GM12864 (cell line): Measurements from ENCODE around the gene OR2B2.

ENCODE experiments used
- DNase-seq: peaks from one replicate; pipeline ENCODE4 v3.0.0-alpha.2; 2011; ENCODE audit warnings: low read depth
- H3K4me3 ChIP-seq: 2 replicates; pipeline ENCODE4 v1.5.1; 2011; ENCODE audit warnings: mild to moderate bottlenecking, low read depth, low read length, control low read depth
- CTCF ChIP-seq: IDR thresholded peaks from 2 replicates; pipeline ENCODE4 v1.5.1; 2011; ENCODE audit warnings: low read depth, mild to moderate bottlenecking, moderate library complexity, low read length, control low read depth, inconsistent platforms; ENCODE audit errors: missing control alignments

The OR2B2 gene

DNA sequence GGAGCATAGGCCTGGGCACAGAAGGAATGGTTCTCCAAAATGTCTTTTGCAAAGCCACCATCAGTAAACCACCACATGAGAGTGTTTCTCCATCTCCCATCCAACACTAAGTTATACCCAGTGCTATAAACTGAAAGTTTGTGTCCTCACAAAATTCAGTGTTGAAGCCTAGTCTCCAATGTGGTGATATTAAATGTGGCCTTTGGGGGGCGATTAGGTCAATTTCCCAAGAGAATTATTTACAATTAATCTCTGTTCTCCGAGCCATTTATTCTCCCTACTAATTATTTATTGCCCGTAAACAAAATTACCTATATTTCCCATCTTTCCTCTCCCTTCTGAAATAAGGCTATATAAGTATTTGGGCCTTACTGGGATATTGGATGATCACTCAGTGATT is 26.1 kb downstream of the OR2B2 start:
- no peak for DNase-seq
- H3K4me3 ChIP-seq: no peak overlapping the region
- no peak for TF ChIP-seq CTCF

DNA sequence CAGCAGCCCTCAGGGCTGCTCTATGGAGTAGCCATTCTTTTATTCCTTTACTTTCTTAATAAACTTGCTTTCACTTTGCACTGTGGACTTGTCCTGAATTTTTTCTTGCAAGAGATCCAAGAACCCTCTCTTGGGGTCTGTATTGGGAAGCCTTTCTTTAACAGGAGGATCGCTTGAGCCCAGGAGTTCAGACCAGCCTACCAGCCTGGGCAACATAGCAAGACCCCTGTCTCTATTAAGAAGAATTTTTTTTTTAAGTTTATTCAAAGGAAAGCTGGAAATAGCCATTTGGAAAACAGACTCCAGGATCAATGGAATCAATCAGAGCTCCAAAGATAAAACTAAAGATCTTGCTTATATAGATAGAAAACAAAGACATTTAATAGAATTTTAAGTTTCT is 29.1 kb downstream of the OR2B2 start:
- no peak for DNase-seq
- TF ChIP-seq CTCF: no peak
- H3K4me3 ChIP-seq: no peak overlapping the region

DNA sequence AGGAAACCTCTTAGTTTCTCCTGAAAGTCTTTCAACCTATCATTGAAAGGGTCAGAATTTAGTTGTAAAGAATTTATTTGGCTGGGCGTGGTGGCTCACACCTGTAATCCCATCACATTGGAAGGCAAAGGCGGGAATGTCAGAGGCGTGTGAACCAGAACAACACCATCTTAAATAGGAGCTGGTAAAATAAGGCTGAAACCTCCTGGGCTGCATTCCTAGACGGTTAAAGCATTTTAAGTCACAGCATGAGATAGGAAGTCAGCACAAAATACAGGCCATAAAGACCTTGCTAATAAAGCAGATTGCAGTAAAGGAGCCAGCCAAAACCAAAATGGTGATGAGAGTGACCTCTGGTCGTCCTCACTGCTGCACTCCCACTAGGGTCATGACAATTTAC is 29.6 kb downstream of the OR2B2 start:
- no peak for TF ChIP-seq CTCF
- no peak for DNase-seq
- H3K4me3 ChIP-seq: no peak overlapping the region

- TF ChIP-seq CTCF: no peak
- no peak overlapping the region for H3K4me3 ChIP-seq
- DNase-seq: no peak
Observed at GRCh38 chr6:27879837-27880236, 32.4 kb downstream of the OR2B2 start.

GRCh38 chr6:27874016-27874415 is 38.2 kb downstream of the OR2B2 start:
- no peak for DNase-seq
- TF ChIP-seq CTCF: no peak
- H3K4me3 ChIP-seq: no peak overlapping the region; the same call in 1 of the 2 replicates

DNA sequence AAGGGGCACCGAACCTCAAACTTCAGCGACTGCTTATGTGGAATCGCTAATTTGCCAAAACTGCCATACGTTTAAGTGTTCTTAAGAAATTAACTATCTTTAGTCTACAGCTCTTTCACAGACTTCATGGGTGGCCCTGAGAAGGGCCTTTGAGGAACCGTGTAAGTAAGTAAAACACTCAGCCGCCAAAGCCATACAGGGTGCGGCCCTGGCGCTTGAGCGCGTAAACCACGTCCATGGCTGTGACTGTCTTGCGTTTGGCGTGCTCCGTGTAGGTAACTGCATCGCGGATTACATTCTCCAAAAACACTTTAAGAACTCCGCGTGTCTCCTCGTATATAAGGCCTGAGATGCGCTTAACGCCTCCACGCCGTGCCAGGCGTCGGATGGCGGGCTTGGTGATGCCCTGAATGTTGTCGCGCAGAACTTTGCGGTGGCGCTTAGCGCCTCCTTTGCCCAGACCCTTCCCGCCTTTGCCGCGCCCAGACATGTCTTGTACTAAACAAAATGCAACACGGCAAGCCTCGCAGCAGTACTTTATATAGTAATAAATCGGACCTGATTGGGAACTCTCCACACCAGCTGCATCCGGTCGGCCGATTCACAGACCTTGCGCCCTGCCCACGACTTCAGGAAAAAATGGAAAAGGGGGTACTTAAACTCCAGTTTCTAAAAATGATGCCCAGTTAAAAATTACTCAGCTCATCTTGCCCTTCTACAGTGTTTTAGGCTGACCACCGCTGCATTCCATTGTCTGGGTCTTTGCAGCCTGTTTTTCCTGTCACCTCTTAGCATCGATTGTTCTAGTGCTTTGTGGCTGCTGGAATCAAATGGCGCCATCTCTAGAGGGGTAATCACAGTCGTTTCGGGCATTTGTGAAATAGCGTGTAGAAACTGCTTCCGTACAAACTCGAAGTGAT is 38.9 kb downstream of the OR2B2 start:
- TF ChIP-seq CTCF: no peak
- H3K4me3 ChIP-seq: peak overlapping the region; percentile 58
- DNase-seq: peak; percentile 85

GRCh38 chr6:27872642-27873020 is 39.6 kb downstream of the OR2B2 start:
- TF ChIP-seq CTCF: no peak
- peak overlapping the region; percentile 58 for H3K4me3 ChIP-seq
- no peak for DNase-seq
